ENCODE data around the gene C1orf159. TPM values are rescaled to one million over a fixed set of nuclear protein-coding genes. Genes with fewer than 3 reads are reported as not detected.

Gene C1orf159
- polyA plus RNA-seq, 3 donors: 3.0 to 18.8 (median 3.3) TPM

GRCh38 chr1:1088029-1088800 is 27.7 kb downstream of the C1orf159 start:
- no peak for DNase-seq
- H3K4me1 ChIP-seq (ENCODE audit: control insufficient read depth in 1 of 2, insufficient read depth in 2 of 2, low read length in 2 of 2): no peaks in the 10 kb centered on the region
- no peak overlapping the region for H3K4me3 ChIP-seq (replicated peaks in 1 of 3; ENCODE audit: low read depth in 2 of 3, low read length in 3 of 3)
- Mint-ChIP-seq H3K27me3 (ENCODE audit: low read depth in 3 of 3) (no peaks in the 10 kb centered on the region), H3K27ac (no peak overlapping the region), H3K36me3 (peaks cover 4% of the 10 kb centered on the region in 2 donors), H3K4me1 (no peaks in the 10 kb centered on the region), H3K4me3 (no peak overlapping the region), H3K9me3 (peaks cover 0 to 3% (median 0%) of the 10 kb centered on the region in 7 donors)
- H3K9ac ChIP-seq (ENCODE audit: insufficient read depth, low read length, poor library complexity, severe bottlenecking): no peak overlapping the region
- intact Hi-C loops (cut with micrococcal nuclease): no loop called here
- H3K9me3 ChIP-seq (replicated peaks in 1 of 2; ENCODE audit: control insufficient read depth in 1 of 2, insufficient read depth in 1 of 2, low read length in 2 of 2): no peaks in the 10 kb centered on the region
- H3K79me2 ChIP-seq (ENCODE audit: insufficient read depth, low read length): no peaks in the 10 kb centered on the region
- no peak overlapping the region for H3K27ac ChIP-seq (ENCODE audit: low read depth in 1 of 2, low read length in 2 of 2)
- no peak overlapping the region for H2AFZ ChIP-seq (ENCODE audit: insufficient read depth, low read depth, low read length, poor library complexity, severe bottlenecking)
- H3K36me3 ChIP-seq (replicated peaks in 1 of 2; ENCODE audit: control insufficient read depth in 1 of 2, insufficient read depth in 2 of 2, low read length in 2 of 2): no peaks in the 10 kb centered on the region
- no peaks in the 10 kb centered on the region for H4K20me1 ChIP-seq (ENCODE audit: insufficient read depth, low read length)
- H3K4me2 ChIP-seq (replicated peaks; ENCODE audit: extremely low read depth, low read length, poor library complexity, severe bottlenecking): no peak overlapping the region
- no peaks in the 10 kb centered on the region for H3K27me3 ChIP-seq (ENCODE audit: control insufficient read depth in 2 of 2, insufficient read depth in 2 of 2, low read length in 2 of 2)
- no peak for TF ChIP-seq CTCF (IDR thresholded peaks at IDR 0.05)
- 95% methylated on average over 23 of the region's 39 CpGs for WGBS (ENCODE audit: insufficient coverage)

GRCh38 chr1:1087351-1088028 is 28.4 kb downstream of the C1orf159 start:
- DNase-seq: no peak
- H3K27me3 ChIP-seq (ENCODE audit: control insufficient read depth in 2 of 2, insufficient read depth in 2 of 2, low read length in 2 of 2): no peaks in the 10 kb centered on the region
- Mint-ChIP-seq H3K36me3 (peaks cover 5 to 6% of the 10 kb centered on the region in 2 donors), H3K27me3 (ENCODE audit: low read depth in 3 of 3) (no peaks in the 10 kb centered on the region), H3K27ac (no peak overlapping the region), H3K4me3 (no peak overlapping the region), H3K9me3 (peaks cover 0 to 3% (median 0%) of the 10 kb centered on the region in 7 donors), H3K4me1 (no peaks in the 10 kb centered on the region)
- TF ChIP-seq CTCF (IDR thresholded peaks at IDR 0.05): no peak
- 97% methylated on average over 33 of the region's 38 CpGs for WGBS (ENCODE audit: insufficient coverage)
- H3K27ac ChIP-seq (ENCODE audit: low read depth in 1 of 2, low read length in 2 of 2): no peak overlapping the region
- no peaks in the 10 kb centered on the region for H3K4me1 ChIP-seq (ENCODE audit: control insufficient read depth in 1 of 2, insufficient read depth in 2 of 2, low read length in 2 of 2)
- H3K79me2 ChIP-seq (ENCODE audit: insufficient read depth, low read length): no peaks in the 10 kb centered on the region
- no peak overlapping the region for H3K4me2 ChIP-seq (replicated peaks; ENCODE audit: extremely low read depth, low read length, poor library complexity, severe bottlenecking)
- H3K36me3 ChIP-seq (replicated peaks in 1 of 2; ENCODE audit: control insufficient read depth in 1 of 2, insufficient read depth in 2 of 2, low read length in 2 of 2): no peaks in the 10 kb centered on the region
- no peaks in the 10 kb centered on the region for H4K20me1 ChIP-seq (ENCODE audit: insufficient read depth, low read length)
- H3K9me3 ChIP-seq (replicated peaks in 1 of 2; ENCODE audit: control insufficient read depth in 1 of 2, insufficient read depth in 1 of 2, low read length in 2 of 2): no peaks in the 10 kb centered on the region
- H3K9ac ChIP-seq (ENCODE audit: insufficient read depth, low read length, poor library complexity, severe bottlenecking): no peak overlapping the region
- no peak overlapping the region for H3K4me3 ChIP-seq (replicated peaks in 1 of 3; ENCODE audit: low read depth in 2 of 3, low read length in 3 of 3)
- no peak overlapping the region for H2AFZ ChIP-seq (ENCODE audit: insufficient read depth, low read depth, low read length, poor library complexity, severe bottlenecking)
- intact Hi-C loops (cut with micrococcal nuclease): no loop called here
